Ishikawa (cell line): ENCODE data around the gene TIFAB.

Experiments
- CEBPB ChIP-seq: IDR thresholded peaks from 2 replicates; pipeline ENCODE4 v1.6.1; 2012
- CREB1 ChIP-seq: IDR thresholded peaks from 2 replicates; pipeline ENCODE4 v1.6.1; 2012; ENCODE audit warnings: low read depth
- EGR1 ChIP-seq: IDR thresholded peaks from 2 replicates; pipeline ENCODE4 v1.6.1; 2012
- EP300 ChIP-seq: IDR thresholded peaks from 2 replicates; pipeline ENCODE4 v1.6.1; 2012; ENCODE audit warnings: borderline replicate concordance
- RAD21 ChIP-seq: IDR thresholded peaks from 2 replicates; pipeline ENCODE4 v1.6.1; 2012; ENCODE audit warnings: low read depth

GRCh38 chr5:135468541-135468940 is 16.4 kb upstream of the TIFAB start:
- TF ChIP-seq EGR1 (no peak), CEBPB (no peak), EP300 (no peak), CREB1 (no peak), RAD21 (no peak)
